Ishikawa (cell line): ENCODE results near the gene SPIRE2.

Source experiments
- REST ChIP-seq: IDR thresholded peaks from 2 replicates; pipeline ENCODE4 v1.6.1; 2012; ENCODE audit warnings: low read depth, mild to moderate bottlenecking
- TAF1 ChIP-seq: IDR thresholded peaks from 2 replicates; pipeline ENCODE4 v1.6.1; 2012; ENCODE audit warnings: low read depth, mild to moderate bottlenecking

- TF ChIP-seq TAF1: no peak
- no peak for TF ChIP-seq REST
Observed at GRCh38 chr16:89913408-89914387, 85.4 kb downstream of the SPIRE2 start.
